ENCODE results near the gene CROCC2.

Gene CROCC2

DNA sequence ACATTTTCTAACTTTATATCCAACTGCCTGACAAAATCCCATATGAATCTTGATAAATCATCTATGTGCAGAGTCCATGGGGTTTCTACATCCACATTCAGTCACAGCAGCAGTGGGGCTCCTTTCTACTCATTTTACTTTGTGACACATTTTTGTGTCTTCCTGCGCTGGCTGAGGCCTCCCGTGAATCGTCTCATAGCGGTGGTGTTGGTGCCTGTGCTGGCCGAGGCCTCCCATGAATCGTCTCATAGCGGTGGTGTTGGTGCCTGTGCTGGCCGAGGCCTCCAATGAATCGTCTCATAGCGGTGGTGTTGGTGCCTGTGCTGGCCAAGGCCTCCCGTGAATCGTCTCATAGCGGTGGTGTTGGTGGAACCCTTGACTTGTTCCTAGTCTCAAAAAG is 109.3 kb downstream of the CROCC2 start:
- DNase-seq (ENCODE audit: low read depth): no peak

DNA sequence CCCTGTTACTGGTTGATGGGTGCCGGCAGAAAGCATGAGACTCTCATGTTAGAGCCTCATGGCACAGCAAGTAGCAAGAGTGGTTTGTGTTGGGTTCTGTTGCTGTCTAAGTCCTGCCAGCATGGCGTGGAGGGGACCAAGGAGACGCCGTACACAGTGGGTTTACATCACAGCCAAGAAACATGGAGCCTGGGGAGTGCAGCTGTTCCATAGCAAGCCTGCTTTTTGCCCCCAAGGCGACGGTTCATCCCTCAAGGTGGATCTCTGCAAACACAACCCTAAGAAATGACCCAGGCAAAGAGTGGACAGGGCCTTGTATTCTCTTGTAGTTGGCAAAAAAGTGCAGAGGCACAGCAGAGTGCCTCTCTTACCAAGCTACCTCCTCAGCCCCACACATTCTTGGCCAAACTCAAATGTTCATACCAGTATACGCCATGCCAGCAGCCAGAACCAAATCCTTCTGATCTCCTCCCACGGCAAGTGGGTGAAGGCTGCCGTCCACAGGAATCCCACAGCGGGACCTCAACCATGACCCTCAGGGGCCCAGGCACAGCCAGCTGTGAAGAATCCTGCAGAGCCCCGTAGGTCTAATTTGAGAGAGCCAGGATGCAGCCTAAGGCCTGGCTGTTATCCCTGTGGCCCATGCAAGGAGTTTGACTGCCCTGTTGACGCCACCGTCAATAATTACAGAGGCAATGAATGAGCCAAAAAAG is 111.2 kb downstream of the CROCC2 start:
- DNase-seq (ENCODE audit: low read depth): no peak

DNA sequence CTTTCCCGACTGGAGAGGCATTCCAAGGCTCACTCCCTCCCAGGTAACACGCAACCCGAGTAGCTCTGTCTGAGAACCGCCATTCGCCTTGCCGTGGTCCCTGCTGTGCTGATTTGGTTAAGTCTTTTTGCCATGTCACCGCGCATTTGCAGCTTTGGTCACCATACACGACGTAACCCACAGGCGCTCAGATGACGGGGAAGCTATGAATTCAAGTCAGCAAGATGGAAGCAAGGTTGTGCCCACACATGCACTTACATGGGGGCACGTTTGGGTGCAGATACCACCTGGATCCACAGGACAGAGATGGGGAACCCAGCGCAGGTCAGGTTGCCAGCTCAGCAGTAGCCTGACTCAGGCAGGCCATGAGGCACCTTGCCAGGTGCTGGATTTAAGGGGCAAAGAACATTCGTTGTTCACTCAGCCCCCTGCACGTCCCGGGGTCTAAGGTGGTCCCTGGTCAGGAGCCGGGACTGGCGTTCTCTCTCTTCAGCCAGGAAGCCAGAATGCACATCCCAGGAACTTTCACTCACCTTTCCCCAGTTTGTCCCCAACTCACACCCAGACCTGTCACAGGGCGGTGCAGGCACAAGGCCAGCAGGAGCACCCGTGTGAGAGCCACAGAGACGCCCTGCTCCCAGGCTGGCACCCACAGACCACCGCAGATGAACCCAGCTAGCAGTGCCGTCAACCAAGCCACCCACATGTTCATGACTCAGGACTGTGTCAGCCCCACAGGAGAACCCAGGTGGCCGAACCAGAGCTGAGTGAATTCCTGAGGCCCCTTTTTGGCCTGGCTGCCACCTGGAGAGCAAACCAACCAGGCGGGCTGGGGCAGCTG is 112.1 kb downstream of the CROCC2 start:
- DNase-seq (ENCODE audit: low read depth): no peak

- DNase-seq (ENCODE audit: low read depth): no peak
These were observed 113.5 kb downstream of the CROCC2 start for GRCh38 chr2:241019441-241020139.

DNA sequence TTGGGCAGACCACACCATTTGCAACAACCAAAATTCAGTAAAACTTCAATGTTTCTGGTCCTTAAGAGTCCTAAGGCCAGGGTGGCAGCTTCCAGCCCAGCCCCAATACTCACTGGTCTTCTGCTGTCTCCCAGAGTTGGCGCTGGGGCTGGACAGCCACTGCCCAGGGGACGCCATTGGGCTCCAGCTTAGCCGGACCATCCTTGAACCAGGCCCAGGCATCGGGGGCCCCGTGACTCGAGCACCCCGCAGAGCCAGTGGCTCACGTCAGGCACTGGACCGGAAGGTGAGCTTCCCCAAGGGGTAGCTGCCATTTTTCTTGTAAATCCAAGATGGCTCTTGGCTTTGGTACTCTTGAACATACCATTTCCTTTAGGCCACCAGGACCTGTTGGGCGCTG is 114.1 kb downstream of the CROCC2 start:
- DNase-seq (ENCODE audit: low read depth): no peak

DNA sequence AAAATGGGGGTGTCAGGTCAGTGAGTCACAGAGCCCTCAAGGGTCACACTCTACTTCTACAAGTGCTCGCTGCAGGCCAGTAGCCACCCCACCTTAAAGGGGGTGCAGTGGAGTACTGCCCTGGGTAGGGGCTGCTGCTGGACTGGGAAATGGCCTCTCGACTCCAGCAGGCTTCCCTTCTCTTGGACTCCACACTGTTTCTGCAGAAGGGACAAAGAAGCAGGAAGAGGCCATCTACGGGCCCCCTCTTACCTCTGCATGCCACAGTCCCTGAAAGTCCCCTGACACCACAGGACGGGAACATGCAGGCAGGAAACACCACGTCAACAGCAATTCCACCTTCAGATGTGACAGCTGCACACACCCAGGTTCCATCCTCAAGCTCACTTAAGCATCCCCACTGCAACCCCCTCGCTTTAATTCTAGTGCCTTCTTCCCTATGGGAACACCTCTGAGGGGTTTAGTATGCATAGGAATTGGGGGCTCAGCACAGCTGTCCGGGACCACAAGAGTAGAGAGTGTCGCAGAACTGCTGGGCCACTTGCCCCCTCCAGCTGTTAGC is 114.6 kb downstream of the CROCC2 start:
- no peak for DNase-seq (ENCODE audit: low read depth)

- DNase-seq (ENCODE audit: low read depth): no peak
These were observed 119.5 kb downstream of the CROCC2 start for GRCh38 chr2:241025639-241026038.

- no peak for DNase-seq (ENCODE audit: low read depth)
These were observed 123.6 kb downstream of the CROCC2 start for GRCh38 chr2:241029599-241030332.

GRCh38 chr2:241030333-241030680 is 124.2 kb downstream of the CROCC2 start:
- DNase-seq (ENCODE audit: low read depth): no peak

GRCh38 chr2:241030883-241031282 is 124.7 kb downstream of the CROCC2 start:
- DNase-seq (ENCODE audit: low read depth): no peak

DNA sequence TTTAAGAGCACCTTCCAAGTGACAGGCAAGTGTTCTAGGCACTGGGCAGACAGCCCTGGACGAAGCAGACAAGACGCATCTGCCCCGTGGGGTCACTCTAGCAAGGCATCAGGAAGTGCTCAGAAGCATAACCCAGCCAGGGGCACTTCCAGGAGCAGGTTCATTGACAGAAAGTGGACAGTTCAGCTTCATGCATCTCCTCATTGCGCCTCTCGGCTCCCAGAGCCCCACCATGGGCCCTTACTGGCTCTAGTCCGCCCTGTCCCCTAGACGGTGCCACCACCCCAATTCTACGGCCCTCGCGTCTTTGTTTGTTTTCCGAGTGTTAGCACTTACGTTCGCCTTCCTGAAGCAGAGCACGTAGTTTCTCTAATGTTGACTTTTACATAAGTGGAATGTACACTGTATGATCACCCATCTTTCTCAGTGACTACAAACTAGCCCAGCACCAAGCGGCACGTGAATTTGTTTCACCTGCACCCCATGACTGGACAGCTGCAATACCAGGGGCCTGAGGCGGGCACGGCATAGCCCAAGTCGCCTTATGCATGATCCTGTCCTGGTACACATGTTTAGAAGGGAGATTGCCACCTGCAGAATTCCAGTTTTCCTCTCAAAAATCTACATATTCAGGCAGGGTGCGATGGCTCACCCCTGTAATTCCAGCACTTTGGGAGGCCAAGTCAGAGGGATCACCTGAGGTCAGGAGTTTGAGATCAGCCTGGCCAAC is 125.5 kb downstream of the CROCC2 start:
- no peak for DNase-seq (ENCODE audit: low read depth)

DNA sequence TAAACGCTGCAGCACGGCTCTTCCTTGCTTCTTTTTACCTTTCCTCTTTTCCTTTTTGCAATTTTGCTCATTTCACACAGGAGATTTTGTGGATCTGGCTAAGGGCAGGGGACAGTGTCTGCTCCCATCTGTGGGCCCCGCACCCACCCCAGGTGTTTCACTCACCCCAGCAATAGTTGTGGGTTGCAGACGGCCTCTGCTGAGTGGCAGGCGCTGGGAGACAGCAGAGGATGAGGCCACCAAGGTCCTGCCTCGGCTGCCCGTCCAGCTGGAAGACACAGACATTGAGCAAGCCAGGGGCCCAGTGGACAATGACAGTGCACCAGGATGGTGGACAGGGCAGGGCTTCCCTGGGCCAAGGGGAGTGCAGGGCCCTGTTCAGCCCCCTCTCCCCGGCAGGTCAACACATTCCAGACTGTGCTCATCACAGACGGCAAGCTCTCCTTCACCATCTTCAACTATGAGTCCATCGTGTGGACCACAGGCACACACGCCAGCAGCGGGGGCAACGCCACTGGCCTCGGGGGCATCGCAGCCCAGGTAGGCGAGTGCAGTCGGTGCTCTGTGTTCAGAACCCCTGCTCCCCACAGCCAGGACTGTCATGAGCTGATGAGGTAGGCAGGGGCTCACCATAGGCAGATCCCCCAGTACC is 127.3 kb downstream of the CROCC2 start:
- no peak for DNase-seq (ENCODE audit: low read depth)

- no peak for DNase-seq (ENCODE audit: low read depth)
These were observed 127.9 kb downstream of the CROCC2 start for GRCh38 chr2:241033994-241034393.

GRCh38 chr2:241034490-241035141 is 128.5 kb downstream of the CROCC2 start:
- no peak for DNase-seq (ENCODE audit: low read depth)

- no peak for DNase-seq (ENCODE audit: low read depth)
These were observed 129.1 kb downstream of the CROCC2 start for GRCh38 chr2:241035142-241035817.

DNA sequence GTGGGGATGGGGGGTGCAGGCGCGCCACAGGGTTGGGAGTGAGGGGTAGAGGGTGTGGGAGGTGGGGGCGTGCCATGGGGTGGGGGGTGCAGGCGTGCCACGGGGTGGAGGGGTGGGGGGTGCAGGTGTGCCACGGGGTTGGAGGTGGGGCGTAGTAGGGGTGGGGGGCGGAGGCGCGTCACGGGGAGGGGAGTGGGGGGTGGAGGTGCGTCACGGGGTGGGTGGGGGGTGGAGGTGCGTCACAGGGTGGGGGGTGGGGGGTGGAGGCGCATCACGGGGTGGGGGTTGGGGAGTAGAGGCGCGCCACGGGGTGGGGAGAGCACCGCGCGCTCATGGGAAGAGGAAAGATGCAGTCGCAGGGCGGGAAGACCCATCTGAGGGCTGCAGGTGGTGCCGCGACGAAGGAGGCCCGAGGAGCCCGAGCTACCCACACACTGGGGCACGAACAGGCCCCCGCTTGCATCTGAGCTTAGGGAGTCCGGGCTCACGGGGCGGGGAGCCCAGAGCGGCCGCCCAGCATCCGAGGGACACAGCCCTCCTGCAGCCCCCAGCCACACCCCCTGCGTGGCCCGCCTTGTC is 129.8 kb downstream of the CROCC2 start:
- DNase-seq (ENCODE audit: low read depth): no peak

DNA sequence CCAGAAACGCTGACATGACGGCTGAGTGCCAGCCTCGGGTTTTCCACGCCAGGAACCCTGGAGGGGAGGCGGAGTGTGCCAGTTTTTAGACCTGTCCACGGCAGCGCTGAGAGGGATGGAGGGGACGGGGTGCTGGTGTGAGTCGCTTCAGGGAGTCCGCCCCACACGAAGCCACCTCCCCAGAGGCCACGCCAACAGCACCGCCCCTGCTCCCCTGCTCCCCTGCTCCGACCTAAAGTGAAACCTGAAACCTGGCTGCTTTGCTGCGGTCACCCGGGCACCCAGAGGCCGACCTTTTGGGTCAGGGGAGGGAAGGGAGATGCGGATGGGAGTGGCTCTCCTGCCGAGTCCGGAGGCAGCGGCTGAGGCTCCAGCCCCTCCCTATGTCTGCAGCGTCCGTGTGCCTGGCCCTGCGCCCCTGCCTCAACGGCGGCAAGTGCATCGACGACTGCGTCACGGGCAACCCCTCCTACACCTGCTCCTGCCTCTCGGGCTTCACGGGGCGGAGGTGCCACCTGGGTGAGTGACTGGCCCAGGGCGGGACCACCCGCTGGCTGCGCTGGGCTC is 130.3 kb downstream of the CROCC2 start:
- DNase-seq (ENCODE audit: low read depth): no peak

- DNase-seq (ENCODE audit: low read depth): no peak
These were observed 130.9 kb downstream of the CROCC2 start for GRCh38 chr2:241036964-241037421.

- DNase-seq (ENCODE audit: low read depth): no peak
These were observed 131.4 kb downstream of the CROCC2 start for GRCh38 chr2:241037498-241037897.
